Pulmonary artery endothelial cell (primary cell): Measurements from ENCODE around the gene NEK9. TPM values are rescaled to one million over a fixed set of nuclear protein-coding genes. Genes with fewer than 3 reads are reported as not detected.

Experiments used
- DNase-seq: peaks from one replicate; pipeline ENCODE4 v3.0.0-alpha.2; 2011; ENCODE audit warnings: low read depth, low spot score
- total RNA-seq: library from RNA; depleted of rRNA; stranded (reverse); fragments of >200 nt; gene quantifications from 2 replicates; pipeline ENCODE4 v1.2.3, GENCODE V29; 2014

Gene NEK9
- total RNA-seq, 1 donor from 2014 or later = 43.7 TPM

GRCh38 chr14:75067212-75067611 lies 59.6 kb downstream of the NEK9 start:
- no peak for DNase-seq

DNA sequence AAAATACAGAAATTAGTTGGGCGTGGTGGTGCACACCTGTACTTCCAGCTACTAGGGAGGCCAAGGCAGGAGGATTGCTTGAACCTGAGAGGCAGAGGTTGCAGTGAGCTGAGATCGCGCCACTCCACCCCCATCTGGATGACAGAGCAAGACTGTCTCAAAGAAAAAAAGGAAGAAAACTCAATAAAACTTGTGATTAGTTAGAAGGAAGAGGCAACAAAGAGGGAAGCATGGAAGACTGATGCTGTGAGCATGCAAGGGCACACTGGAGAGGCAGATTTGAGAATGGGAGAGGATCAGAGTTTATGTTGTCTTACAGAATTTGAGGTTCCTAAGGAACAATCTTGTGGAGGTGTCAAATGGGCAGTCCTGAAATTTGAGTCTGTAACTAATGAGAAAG lies 60.2 kb downstream of the NEK9 start:
- no peak for DNase-seq

GRCh38 chr14:75064205-75064567 lies 62.7 kb downstream of the NEK9 start:
- DNase-seq = no peak

- DNase-seq = no peak
These were observed 63.2 kb downstream of the NEK9 start, which contains the start of gene ACYP1 for GRCh38 chr14:75063491-75064204. ACYP1 (minus strand) TSS chr14:75064024; CDS start chr14:75063553, 471 bp downstream.

DNA sequence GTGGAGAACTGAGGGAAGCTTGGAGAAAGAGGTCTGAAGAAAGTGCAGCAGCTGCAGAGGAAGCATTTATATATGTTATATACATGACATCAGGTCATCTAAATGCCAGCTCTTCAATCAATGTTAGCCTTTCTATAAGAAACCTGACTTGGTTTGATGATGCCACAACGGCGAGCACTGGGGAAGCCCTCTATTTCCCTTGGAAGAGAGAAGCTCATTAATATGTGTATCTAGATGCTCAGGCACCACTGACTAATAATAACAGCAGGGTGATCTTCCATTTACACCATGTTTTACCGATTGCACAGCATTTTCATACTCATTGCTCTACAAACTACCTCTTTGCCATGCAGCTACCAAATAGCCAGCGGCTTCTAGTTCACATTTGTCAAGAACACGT lies 63.8 kb downstream of the NEK9 start:
- DNase-seq = no peak

DNA sequence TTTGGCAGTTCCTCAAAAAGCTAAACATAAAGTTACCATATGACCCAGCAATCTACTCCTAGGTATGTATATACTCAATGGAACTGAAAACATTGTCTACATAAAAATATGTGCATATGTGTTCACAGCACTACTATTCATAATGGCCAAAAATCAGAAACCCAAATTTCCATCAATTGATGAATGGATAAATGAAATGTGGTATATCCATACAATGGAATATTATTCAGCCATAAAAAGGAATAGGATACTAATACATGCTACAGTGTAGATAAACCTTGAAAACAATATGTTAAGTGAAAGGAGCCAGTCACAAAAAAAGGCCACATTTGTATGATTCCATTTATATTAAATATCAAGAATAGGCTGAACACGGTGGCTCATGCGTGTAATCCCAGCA lies 66.4 kb downstream of the NEK9 start:
- DNase-seq = no peak

- DNase-seq = no peak
These were observed 67.2 kb downstream of the NEK9 start for GRCh38 chr14:75059642-75060041.

GRCh38 chr14:75054421-75054820 lies 72.4 kb downstream of the NEK9 start:
- no peak for DNase-seq

- DNase-seq = no peak
These were observed 73.2 kb downstream of the NEK9 start for GRCh38 chr14:75053396-75054291.

- DNase-seq = no peak
These were observed 75.3 kb downstream of the NEK9 start for GRCh38 chr14:75051556-75051899.

- DNase-seq = no peak
These were observed 75.8 kb downstream of the NEK9 start, which contains the start of gene MLH3 for GRCh38 chr14:75050852-75051555. MLH3 (minus strand) TSS chr14:75051467; CDS start chr14:75049655, 1,812 bp downstream.

GRCh38 chr14:75049731-75050201 lies 77.1 kb downstream of the NEK9 start:
- no peak for DNase-seq

DNA sequence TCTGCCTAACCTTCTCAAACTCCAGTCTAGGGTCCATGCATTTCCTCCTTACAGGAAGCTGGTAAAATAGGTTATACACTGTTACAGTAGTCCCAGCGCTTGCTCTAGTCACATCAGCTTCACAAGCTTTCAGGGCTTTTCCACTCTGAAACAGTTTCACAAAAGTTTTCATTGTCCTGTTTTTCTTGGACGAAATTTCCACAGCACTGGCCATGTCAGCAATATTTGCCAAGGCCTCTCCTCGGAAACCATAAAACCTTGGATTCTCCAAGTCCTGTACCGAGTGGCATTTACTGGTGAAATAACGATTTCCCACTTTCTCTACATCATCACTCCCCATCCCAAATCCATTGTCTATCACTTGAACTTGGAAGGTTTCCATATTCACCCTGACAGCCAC lies 77.7 kb downstream of the NEK9 start:
- no peak for DNase-seq

GRCh38 chr14:75048101-75048500 lies 78.7 kb downstream of the NEK9 start:
- no peak for DNase-seq

GRCh38 chr14:75047506-75047905 lies 79.3 kb downstream of the NEK9 start:
- no peak for DNase-seq

GRCh38 chr14:75046899-75047298 lies 79.9 kb downstream of the NEK9 start:
- DNase-seq = no peak

GRCh38 chr14:75046275-75046674 lies 80.6 kb downstream of the NEK9 start:
- DNase-seq = no peak

GRCh38 chr14:75044752-75045151 lies 82.1 kb downstream of the NEK9 start:
- no peak for DNase-seq

DNA sequence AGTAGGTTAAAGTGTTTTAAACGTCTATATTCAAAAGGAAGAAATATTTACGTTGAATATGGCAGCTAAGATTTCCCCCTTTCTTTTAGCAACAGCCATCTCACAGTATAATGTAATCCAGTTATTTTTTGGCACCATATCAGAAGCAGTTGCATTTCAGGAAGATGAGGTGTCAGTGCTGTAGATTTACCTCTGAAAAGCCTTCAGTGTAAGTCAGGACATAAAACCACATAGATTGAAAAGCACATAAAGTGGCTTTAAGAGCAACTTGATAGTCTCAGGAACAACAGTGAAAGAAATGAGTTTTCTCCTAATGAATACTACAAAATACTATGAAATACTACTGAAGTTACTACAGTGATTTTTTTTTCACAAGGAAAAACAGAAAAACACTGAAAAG lies 82.5 kb downstream of the NEK9 start:
- DNase-seq = no peak

DNA sequence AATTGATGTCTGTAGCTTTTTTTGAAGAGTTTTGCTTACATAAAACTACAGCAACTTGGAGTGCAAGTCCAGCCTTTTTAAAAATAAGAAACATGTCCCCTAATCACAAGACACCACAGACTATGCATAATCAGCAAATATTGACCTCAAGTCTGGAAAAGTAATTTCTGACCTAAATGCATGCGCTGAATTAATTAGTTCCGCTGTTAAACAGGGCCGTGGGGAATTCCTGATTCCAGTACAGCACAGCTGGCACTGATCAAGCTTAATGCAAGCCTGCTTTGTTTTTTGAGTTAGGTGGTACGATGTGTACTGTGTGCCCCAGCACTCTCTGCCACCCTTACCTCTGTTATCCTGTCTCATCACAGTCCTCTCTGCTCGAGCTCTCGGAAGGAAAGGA lies 84.8 kb downstream of the NEK9 start:
- DNase-seq = no peak

DNA sequence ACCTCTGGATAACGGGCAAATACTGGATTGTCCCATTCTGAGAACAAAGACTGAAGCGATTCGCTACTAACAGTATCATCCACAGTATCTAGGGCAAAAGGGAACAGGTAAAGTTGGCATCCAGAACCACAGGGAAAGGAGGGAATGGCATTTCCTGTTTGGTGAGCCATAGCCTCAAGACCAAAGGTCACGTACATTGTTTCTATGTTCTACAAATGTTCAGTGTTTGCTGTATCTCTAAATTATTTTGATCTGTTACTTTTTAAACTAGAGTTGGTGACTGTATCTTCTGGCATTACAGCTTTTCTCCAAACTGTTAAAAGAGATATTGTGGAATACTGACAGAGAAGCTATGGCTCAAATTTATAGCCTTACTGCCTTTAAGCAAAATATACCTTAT lies 85.2 kb downstream of the NEK9 start:
- DNase-seq = no peak

DNA sequence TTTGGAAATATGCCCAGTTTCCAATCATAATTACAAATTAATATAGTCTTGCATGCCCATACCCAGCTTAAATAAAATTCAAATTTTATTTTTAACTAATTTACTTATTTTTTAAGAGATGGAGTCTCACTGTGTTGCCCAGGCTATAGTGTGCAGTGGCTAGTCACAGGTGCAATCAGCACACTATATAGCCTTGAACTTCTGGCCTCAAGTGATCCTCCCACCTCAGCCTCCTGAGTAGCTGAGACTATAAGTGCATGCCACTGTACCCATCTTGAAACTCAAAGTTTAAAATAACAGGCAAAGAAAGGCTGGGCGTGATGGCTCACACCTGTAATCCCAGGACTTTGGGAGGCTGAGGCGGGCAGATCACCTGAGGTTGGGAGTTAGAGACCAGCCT lies 85.9 kb downstream of the NEK9 start:
- DNase-seq = no peak
